H1 (cell line): ENCODE data around the gene DCTN2.

Experiments used
- BACH1 ChIP-seq: IDR thresholded peaks from 2 replicates; pipeline ENCODE4 v1.6.1; 2012; ENCODE audit warnings: low read length, improper control_type of control experiment
- BRCA1 ChIP-seq: IDR thresholded peaks from 2 replicates; pipeline ENCODE4 v1.6.1; 2012; ENCODE audit warnings: low read depth, low read length, improper control_type of control experiment
- CBX5 ChIP-seq: fragments of 300-800, 300-1000 bp; sonication (generic); IDR thresholded peaks from 2 replicates; pipeline ENCODE4 v1.7.1; 2016; ENCODE audit warnings: antibody characterized with exemption, low read length, low read depth
- CBX8 ChIP-seq: fragments of 300-800, 300-1000 bp; sonication (generic); IDR thresholded peaks from 2 replicates; pipeline ENCODE4 v1.7.1; 2016; ENCODE audit warnings: low read depth, low read length, borderline replicate concordance
- CEBPB ChIP-seq: IDR thresholded peaks from 2 replicates; pipeline ENCODE4 v1.6.1; 2012; ENCODE audit warnings: low read depth, low read length
- CTCF ChIP-seq, 3 experiments: IDR thresholded peaks; 1 replicate in 2 of 3; 2 replicates in 1 of 3; pipeline versions ENCODE4 v1.5.1 to v1.6.1; 2011; ENCODE audit warnings: low read length in 3 of 3, mild to moderate bottlenecking in 3 of 3, inconsistent platforms in 2 of 3, low read depth in 1 of 3, moderate library complexity in 1 of 3; ENCODE audit not compliant: insufficient read depth in 1 of 3; ENCODE audit errors: control extremely low read depth in 1 of 3
- EGR1 ChIP-seq: IDR thresholded peaks from 2 replicates; pipeline ENCODE4 v1.6.1; 2011; ENCODE audit warnings: low read depth, low read length, borderline replicate concordance
- EP300 ChIP-seq, 2 experiments: IDR thresholded peaks; 1 replicate in 1 of 2; 2 replicates in 1 of 2; pipeline ENCODE4 v1.6.1; 2011 to 2012; ENCODE audit warnings: low read depth in 2 of 2, low read length in 2 of 2, mild to moderate bottlenecking in 2 of 2, borderline replicate concordance in 1 of 2, inconsistent platforms in 1 of 2, moderate library complexity in 1 of 2
- EZH2 ChIP-seq: fragments of 200-600 bp; sonication (generic); IDR thresholded peaks from 2 replicates; pipeline ENCODE4 v1.7.1; 2012; ENCODE audit warnings: low read depth, mild to moderate bottlenecking, moderate library complexity, low read length, inconsistent platforms; ENCODE audit not compliant: severe bottlenecking
- HDAC2 ChIP-seq, 2 experiments: fragments of 300-600 bp in 1 of 2; sonication (generic) in 1 of 2; IDR thresholded peaks; 2 replicates each; pipeline ENCODE4 v1.6.1; 2011 to 2012; ENCODE audit warnings: low read depth in 2 of 2, low read length in 2 of 2, mild to moderate bottlenecking in 2 of 2, moderate library complexity in 2 of 2, borderline replicate concordance in 1 of 2, inconsistent platforms in 1 of 2
- RBBP5 ChIP-seq: IDR thresholded peaks from 2 replicates; pipeline ENCODE4 v1.7.1; 2012; ENCODE audit warnings: low read depth, mild to moderate bottlenecking, inconsistent platforms, low read length, moderate library complexity, borderline replicate concordance
- TAF1 ChIP-seq: IDR thresholded peaks from 2 replicates; pipeline ENCODE4 v1.6.1; 2011; ENCODE audit warnings: mild to moderate bottlenecking, low read depth, low read length
- TF ChIP-seq, protein P1 (sequence below): IDR thresholded peaks from 2 replicates; pipeline ENCODE4 v1.6.1; 2011; ENCODE audit warnings: low read depth, mild to moderate bottlenecking, low read length; ENCODE audit not compliant: insufficient read depth
- TF ChIP-seq, protein P2 (sequence below): IDR thresholded peaks from 2 replicates; pipeline ENCODE4 v1.6.1; 2012; ENCODE audit warnings: inconsistent platforms

GRCh38 chr12:57579011-57579410 is 32.0 kb upstream of the DCTN2 start:
- TF ChIP-seq CEBPB, result no peak
- TF ChIP-seq CTCF (IDR thresholded peaks at IDR 0.05; ENCODE audit: control extremely low read depth in 1 of 3, insufficient read depth in 1 of 3, low read depth in 1 of 3, low read length in 3 of 3), result no peak
- TF ChIP-seq CBX8, result no peak
- TF ChIP-seq EGR1, result no peak
- no peak for TF ChIP-seq EZH2
- TF ChIP-seq, protein P1, sequence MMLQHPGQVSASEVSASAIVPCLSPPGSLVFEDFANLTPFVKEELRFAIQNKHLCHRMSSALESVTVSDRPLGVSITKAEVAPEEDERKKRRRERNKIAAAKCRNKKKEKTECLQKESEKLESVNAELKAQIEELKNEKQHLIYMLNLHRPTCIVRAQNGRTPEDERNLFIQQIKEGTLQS, result no peak
- TF ChIP-seq EP300 (IDR thresholded peaks at IDR 0.05; ENCODE audit: borderline replicate concordance in 1 of 2, low read depth in 2 of 2, low read length in 2 of 2), result no peak
- TF ChIP-seq BRCA1, result no peak
- TF ChIP-seq CBX5, result no peak
- TF ChIP-seq, protein P2, sequence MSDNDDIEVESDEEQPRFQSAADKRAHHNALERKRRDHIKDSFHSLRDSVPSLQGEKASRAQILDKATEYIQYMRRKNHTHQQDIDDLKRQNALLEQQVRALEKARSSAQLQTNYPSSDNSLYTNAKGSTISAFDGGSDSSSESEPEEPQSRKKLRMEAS, result no peak
- TF ChIP-seq TAF1, result no peak
- no peak for TF ChIP-seq BACH1
- TF ChIP-seq HDAC2 (IDR thresholded peaks at IDR 0.05; ENCODE audit: borderline replicate concordance in 1 of 2, low read depth in 2 of 2, low read length in 2 of 2), result no peak
- no peak for TF ChIP-seq RBBP5
